HG03439 (cell line): ENCODE measurements around the gene RETREG3.

Experiments used
- ATAC-seq: cut with Tn5 transposase; IDR thresholded peaks from one replicate; pipeline ENCODE4 v1.9.1; 2021; ENCODE audit warnings: mild to moderate bottlenecking, moderate library complexity; ENCODE audit not compliant: unreplicated experiment

Gene RETREG3

GRCh38 chr17:42536372-42537155 lies 72.6 kb downstream of the RETREG3 start:
- ATAC-seq = peak; percentile 55

GRCh38 chr17:42536048-42536371 lies 73.2 kb downstream of the RETREG3 start, which contains the start of gene NAGLU:
TSS of gene NAGLU (plus strand) at chr17:42536241. CDS start at chr17:42536273, 32 bp downstream.
- ATAC-seq = peak; percentile 82

GRCh38 chr17:42535155-42536047 lies 73.8 kb downstream of the RETREG3 start:
- ATAC-seq = peak; percentile 2

- no peak for ATAC-seq
Observed at GRCh38 chr17:42531455-42532354, 77.5 kb downstream of the RETREG3 start.

GRCh38 chr17:42530952-42531454 lies 78.2 kb downstream of the RETREG3 start:
- ATAC-seq = no peak
